GM19324 (cell line): ENCODE measurements around the gene SERPINA5.
"Not testable (repeated sequence)": the region's sequence is repeated elsewhere in the genome, so short reads cannot be mapped to it uniquely, and the experiment has no call there.

ENCODE experiments used
- ATAC-seq: cut with Tn5 transposase; IDR thresholded peaks from one replicate; pipeline ENCODE4 v1.9.1; 2021; ENCODE audit warnings: mild to moderate bottlenecking, moderate library complexity; ENCODE audit not compliant: unreplicated experiment, low FRiP score

Gene SERPINA5

DNA sequence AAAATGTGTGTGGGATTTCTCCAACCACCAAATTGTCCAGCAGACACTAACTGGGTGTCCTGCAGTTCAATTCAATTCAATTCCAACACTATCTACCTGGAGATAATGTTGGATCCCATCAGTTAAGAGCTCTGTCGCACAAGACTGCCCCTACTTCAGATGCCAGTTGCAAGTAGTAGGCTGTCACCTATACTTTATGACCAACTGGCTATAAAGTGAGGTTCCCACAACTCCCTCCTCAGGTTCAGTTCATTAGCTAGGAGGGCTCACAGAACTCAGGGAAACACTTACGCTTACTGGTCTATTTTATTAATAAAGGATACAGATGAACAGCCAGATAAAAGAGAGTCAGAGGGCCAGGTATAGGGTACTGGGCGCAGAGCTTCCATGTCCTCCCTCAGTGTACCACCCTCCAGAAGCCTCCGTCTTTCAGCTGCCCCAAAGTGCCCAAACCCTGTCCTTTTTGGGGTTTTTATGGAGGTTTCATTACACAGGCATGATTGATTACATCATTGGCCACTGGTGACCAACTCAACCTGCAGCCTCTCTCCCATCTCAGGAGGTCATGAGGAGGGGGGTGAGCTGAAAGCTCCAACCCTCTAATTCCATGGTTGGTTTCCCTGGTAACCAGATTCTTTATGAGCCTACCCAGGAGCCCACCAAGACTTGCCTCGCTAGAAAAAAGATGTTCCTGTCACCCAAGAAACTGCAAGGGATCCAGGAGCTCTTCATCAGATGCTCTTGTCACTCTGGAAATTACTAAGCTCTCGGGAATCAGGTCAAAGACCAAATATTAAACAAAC, 7.5 kb upstream of the SERPINA5 start:
- ATAC-seq: no peak

DNA sequence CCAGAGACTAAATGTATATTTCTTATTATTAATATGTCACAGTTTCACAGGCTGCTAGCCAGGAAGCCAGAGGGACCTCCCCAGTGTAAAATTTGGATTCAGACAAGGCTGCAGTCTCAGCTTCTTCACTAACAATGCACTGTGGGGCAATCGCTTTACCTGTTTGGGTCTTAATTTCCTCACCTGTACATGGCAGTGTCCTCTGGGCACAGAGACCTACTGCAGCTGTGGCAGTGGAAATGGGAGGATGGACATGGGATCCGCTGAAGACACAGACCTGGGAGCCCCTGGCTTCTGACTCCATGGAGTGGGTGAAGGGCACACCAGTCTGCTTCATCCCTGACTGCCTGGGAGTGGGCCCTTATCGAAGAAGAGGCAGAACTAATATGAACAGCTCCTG, 6.9 kb upstream of the SERPINA5 start:
- ATAC-seq: no peak

DNA sequence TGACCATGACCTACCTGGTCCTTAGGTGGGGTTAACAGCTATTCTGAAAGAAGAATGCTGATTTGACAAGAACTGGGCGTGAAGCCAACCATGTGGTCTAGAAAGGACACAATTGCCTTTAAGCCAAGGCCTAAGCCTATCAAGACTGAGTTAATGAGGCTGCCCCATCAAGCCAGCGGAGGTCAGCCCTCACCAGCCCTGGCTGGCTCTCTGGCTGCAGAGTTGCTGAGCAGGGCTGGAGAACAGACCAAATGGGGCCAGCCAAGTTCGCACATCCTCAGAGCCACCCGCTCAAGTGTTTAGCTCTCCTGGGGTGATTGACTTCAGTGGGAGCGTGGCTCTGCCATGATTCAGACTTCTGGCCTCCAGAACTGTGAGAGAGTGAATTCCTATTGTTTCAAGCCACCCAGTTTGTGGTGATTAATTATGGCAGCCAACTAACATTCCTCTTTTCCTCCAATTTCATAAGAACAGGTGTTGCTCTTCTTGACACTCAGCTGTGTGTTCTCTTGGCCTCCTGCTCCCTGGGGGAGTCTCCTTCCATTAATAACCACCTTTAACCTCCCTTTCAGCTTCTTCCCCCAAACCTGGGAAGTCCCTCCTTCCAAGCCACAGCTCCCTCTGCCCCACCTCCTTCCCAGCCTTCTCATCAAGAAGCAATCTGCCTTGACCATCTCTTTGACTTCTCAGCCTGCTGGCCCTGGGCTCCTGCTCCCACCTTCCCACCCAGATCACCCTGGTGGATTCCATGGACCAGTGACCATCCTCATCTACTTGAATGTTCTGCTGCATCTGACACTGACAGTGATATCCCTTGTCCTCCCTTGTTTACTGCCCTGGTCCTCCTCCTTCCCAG, 5.3 kb upstream of the SERPINA5 start:
- ATAC-seq: no peak

DNA sequence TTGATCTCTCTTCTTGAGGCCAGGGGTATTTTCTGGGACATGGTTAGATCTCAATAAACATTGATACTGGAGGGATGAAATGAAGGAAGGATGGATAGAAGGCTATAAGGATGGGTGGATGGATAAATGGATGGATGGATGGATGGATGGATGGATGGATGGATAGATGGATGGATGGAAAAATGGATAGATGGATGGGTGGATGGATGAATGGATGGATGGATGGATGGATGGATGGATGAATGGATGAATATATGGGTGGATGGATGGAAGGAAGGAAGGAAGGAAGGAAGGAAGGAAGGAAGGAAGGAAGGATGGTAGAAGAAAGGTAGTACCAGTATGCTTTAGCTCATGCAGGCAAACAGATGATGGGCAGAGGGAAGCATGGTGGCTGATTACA, 3.8 kb upstream of the SERPINA5 start:
- not testable (repeated sequence) for ATAC-seq

DNA sequence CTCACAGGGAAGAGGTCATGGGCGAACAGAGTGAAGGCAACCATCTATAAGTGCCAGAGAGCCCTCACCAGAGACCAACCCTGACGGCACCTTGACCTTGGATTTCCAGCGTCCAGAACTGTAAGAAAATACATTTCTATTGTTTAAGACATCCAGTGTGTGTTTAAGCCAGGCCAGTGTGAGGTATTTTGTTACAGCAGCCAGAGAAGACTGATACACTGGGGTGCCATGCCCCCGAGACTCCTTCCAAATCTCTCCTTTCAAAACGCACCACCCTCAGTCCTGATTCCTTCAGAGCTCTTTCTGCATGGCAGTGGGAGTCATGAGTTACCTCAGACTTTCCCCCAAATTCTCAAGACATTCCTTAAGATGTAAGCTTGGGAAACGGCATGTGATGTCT, 2.5 kb upstream of the SERPINA5 start:
- ATAC-seq: no peak

DNA sequence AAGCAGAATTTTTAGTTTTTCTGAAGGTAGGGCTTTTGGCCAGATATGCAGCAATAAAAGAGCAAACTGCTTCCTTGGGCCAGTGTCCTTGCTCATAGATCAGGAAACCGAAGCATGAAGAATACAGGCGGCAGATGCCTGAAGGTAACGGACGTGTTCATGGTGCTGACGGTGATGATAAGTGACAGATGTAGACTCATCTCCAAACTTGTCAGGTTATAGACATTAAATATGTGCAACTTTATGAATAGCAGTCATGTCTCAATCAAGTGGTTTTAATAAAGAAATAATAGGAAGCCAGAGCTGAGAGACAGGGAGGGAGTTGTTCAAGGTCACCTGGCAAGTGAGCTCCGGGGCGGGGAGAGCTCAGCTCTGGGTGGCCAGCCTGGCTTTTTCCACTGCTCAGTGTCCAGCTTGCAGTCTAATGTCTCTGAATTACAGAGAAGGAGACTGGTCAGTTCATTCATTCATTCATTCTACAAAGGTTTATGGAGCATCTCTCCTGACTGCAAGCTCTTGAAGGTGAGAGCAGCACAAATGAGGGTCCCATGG, 1.0 kb downstream of the SERPINA5 start:
- no peak for ATAC-seq

DNA sequence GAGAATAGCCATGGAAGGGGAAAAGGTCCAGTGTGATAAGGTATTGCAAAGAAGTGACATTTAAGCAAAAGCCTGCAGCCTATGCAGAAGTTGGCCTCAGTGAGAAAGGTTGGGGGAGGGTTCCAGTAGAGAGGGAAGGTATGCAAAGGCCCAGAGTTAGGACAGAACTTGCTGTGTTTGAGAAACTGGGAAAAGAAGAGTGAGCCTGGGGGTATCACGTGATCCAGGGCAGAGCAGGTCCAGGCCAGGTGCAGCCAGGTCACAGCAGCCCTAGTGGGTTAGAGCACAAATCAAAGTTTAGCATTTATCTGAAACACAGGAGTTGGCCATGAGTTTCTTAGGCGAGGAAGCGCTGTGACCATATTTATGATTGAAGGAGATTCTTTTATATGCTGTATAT, 1.6 kb downstream of the SERPINA5 start:
- ATAC-seq: no peak

DNA sequence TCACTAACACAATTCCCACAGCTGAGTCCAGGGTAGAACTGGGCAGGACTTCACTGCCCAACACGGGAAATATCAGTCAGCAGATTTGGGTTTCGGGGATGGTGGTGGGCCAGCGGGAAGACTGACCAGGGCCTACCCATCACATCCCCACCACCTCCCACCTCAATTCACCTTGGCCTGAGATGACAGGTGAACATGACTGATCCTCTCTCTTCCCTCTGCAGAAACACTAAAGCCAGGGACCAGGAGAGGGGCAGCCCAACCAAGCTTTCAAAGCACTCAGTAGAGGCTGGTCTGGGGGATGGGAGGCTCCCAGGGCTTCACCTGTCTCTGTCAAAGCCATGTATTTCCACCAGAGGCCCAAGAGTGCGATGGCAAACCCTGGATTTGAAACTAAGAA, 2.3 kb downstream of the SERPINA5 start:
- ATAC-seq: no peak

DNA sequence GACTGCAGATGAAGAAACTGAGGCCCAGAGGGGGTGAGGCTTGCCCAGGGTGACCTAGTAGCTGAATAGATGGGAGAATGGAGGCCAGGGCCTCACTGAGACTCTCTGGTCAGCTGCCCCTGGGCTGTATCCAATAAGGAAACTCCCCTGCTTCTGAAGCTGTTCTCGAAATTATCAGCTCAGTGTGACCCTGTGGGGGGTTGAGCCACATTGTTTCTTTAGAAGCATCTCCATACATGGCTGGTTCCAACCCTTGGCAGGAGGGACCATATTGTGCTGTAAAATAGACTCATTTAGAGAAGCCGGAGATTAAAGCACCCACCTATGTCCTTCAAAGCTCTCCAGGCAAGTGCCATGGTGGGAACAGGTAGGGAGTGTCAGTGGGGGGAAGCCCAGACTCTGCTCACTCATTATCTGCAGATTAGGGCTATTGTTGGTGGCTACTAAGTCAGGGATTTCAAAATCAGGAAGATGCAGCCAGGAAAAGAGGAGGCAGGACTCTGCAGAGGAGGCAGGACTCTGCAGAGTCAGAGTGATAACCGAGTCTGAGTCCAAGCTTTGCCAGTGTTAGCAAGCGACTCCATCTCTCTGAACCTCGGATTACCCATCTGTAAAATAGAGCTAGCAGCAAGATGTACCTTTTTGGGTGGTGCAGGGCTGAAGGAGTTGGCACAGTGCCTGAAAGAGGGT, 3.5 kb downstream of the SERPINA5 start:
- ATAC-seq: no peak

DNA sequence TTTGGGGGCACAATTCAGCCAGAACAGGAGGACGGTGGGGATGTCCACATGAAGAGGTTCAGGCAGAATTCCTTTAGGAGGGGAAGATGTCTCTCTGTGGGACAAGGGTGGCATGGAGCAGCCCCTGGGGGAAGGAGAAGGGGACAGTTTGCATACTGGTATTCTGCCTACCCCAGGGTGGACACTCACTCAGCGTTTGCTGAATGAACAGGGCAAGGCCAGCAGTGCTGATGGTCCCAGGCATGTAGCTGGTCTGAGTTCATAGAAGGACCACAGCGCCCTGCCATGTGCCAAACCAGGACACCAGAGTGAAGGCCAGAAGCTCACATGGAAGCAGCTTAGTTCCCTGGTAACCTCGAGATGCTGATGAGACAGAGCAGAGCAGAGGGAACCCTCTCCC, 5.4 kb downstream of the SERPINA5 start:
- ATAC-seq: no peak

DNA sequence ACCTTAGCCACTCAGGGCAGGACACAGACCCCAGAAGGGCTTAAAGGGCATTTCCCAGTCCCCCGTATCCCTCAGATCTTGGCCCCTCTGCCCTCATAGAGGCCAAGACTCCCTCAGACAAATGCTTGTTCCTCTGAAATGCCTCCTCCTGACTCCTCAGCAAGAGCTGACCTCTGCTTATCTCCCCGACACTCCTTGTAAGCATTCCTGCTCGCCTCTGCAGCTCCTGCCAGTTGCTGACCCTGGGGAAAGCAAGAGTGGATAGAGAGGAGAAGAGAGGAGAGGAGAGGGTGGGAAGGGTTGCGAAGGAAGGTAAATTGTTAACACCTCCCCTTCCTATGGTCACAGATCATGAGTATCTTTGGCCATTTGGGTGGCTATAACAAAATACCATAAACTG, 7.1 kb downstream of the SERPINA5 start:
- no peak for ATAC-seq

DNA sequence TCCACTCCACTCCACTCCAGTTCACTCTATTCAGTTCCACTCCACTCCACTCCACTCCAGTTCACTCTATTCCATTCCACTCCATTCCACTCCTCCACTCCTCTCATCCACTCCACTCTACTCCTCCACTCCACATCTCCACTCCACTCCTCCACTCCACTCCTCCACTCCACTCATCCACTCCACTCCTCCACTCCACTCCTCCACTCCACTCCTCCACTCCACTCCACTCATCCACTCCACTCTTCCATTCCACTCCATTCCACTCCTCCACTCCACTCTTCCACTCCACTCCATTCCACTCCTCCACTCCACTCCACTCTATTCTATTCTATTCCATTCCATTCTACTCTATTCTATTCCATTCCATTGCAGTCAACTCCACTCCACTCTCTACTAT, 9.8 kb downstream of the SERPINA5 start:
- no peak for ATAC-seq

DNA sequence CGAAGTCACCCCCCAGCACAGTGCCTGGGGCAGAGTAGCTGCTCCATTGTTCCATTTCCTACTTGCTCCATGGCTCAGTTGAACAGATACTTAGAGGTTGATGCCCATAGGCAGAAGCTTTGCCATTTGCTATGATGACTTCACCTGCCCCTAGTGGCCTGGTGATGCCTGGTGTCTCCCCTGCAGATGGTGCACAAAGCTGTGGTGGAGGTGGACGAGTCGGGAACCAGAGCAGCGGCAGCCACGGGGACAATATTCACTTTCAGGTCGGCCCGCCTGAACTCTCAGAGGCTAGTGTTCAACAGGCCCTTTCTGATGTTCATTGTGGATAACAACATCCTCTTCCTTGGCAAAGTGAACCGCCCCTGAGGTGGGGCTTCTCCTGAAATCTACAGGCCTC, 10.6 kb downstream of the SERPINA5 start:
- no peak for ATAC-seq

DNA sequence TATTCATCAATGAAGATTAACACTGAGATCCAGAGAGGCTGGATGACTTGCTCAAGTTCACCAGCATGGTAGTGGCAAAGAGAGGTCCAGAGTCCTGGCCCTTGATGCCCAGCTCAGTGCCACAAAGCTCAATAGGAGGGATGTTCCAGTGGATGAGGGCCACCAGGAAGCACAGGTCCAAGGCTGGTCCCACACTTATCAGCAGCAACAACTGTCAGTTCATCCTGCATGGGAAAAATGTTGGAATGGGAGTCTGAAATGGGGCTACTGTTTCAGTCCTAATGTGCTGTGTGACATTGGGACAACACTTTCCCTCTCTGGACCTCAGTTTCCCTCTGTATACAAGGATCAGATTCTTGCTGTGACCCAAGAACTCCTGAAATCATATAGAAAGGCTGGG, 11.2 kb downstream of the SERPINA5 start:
- ATAC-seq: no peak

DNA sequence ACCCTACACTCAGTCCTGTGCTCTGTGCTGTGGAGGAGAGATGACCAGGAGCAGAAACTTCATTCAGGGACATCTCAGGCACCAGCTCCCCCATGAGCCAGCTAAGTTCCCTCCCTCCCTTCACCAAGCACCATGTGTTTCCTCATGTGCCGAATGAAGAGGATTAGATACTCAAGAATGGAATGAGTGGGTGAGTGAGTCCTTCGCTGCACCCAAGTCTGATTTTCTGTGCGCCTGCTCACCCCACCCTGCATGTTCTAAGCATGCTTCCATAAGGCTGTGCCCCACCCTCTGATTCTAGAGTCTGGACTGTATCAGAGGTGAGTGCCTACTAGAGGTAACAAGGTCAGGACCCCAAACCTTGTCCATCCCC, 12.1 kb downstream of the SERPINA5 start:
- ATAC-seq: no peak

DNA sequence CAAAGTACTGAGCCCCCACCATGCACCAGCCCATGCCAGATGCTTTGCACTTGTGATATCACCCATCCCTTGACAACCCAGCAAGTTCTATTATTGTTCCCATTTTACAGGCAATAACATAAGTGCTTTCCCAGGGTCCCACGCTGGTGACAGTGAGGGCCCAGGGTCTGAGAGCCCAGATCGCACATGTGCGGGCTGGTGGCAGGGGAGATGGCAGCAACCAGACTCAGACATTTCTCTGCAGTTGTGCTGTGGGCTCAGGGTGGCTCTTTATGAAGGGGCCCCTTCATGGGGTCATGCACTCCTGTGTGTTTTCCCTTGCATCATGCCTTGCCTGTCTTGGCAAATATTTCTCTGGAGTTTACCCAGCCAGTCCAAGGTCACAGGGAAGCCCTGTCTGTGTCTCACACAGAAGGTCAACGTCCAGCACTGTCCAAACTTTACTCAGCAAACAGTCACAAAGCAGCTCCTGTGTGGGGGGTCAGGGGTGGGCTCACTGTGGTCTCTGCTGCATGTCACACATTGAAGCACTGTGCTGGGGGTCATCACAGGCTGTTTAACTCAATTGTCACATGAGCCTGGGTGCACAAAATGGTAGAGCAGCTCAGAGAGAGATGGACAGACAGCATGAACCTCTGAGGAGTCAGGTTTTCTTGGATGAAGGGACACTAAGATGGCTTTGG, 12.7 kb downstream of the SERPINA5 start:
- ATAC-seq: no peak

DNA sequence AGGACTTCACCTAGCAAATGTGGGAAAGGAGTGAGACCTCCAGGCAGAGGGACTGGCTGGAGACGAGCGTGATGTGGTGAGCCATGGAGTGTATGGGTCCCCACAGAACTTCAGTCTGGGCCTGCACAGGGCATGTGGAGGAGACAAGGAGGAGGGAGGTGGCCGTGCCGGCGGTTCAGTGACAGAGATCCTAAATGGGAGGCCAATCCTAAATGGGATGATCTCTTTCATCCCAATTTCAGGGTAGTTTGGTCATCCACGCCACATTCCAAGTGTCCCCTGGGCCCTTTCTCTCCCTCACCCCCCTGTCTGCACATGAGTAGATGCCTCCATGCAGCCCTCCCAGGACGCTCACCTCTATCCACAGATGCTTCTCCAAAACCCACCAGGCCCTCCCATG, 13.2 kb downstream of the SERPINA5 start:
- no peak for ATAC-seq

DNA sequence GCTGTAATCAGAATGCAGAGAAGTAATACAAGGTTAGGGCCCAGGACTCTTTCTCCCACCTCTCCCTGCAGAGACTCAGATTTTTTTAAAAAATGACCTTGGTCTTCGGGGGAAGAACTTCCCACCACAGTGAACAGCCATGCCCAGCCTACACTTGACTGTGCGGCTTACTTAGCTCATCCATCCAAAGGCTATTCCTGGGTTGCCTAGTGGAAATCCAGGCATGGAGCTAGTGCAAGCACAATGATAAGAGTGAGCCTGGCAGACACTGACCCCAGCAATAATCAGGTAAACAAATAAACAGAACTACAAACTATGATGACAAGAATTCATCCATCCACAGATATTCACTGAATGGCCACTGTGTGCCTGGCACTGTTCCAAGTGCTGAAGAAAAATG, 14.7 kb downstream of the SERPINA5 start:
- no peak for ATAC-seq

DNA sequence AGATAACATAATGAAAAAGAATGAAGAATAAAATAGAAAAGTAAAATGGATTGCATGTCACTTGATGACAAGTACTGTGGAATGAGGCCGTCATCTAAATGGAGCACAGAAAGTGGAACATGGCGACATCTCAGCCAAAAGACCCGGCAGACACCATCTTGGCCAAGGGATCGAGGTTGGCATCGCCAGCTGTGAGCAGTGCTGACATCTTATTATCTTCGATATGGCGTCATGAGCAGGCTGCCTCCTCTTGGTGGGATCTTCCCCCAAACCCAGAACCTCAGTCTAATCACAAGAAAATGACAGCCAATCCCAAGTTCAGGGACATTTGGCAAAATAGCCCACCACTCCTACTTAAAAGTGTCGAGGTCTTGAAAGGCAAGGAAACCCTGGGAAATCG, 15.1 kb downstream of the SERPINA5 start:
- no peak for ATAC-seq

DNA sequence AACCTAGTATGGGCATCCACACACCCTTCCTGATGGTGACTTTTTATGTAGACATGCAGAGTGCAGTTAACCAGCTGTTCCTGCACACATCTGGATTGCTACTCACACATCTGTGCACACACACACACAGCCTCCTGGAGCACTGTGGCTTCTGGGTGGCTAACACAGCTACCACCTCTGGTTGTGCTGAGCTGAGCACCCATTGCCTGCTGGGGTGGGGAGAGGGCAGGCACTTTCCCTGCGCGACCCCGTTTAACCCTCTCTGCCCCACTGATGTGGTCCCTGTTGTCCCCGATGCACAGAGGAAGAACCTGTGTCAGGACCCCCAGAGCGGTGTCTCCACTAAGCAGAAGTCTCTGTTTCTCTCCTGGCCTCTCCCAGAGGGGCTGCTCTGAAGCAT, 16.6 kb downstream of the SERPINA5 start:
- no peak for ATAC-seq

DNA sequence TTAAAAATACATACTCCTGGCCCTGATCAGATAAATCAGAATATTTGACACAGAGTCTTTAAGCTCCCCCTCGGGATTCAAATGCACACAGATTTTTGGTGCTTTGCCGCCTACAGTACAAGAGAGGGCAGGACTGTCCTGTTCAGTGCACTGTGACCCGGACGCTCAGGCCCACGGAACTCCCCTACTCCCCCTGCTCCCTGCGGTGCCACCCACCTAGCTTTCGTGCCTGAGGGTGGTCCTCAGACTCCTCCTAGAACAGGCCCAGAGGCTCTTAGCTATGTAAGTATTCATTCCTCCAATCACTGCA, 17.2 kb downstream of the SERPINA5 start:
- ATAC-seq: no peak
